Ovary (tissue), 9 donors: ENCODE results near the gene PCDHGA1. TPM values are rescaled to one million over a fixed set of nuclear protein-coding genes. Genes with fewer than 3 reads are reported as not detected.
"Not testable (repeated sequence)": the region's sequence is repeated elsewhere in the genome, so short reads cannot be mapped to it uniquely, and the experiment has no call there.

Source experiments
- DNase-seq, 5 donors: peaks; one replicate each; pipeline ENCODE4 v3.0.0-alpha.2; 2019 to 2020
- H3K27ac ChIP-seq, 2 donors: fragments of 200-600 bp; one replicate each; pipeline versions ENCODE4 v1.5.1 to v1.8.0; 2019 to 2022
- H3K27me3 ChIP-seq: fragments of 200-600 bp; one replicate; pipeline ENCODE4 v1.8.0; 2022
- H3K36me3 ChIP-seq: fragments of 200-600 bp; sonication (generic); one replicate; pipeline ENCODE4 v1.5.1; 2019
- H3K4me1 ChIP-seq: one replicate; pipeline ENCODE4 v1.8.1; 2013; ENCODE audit warnings: mild to moderate bottlenecking, moderate library complexity; ENCODE audit not compliant: insufficient read depth
- H3K4me3 ChIP-seq: fragments of 200-600 bp; sonication (generic); one replicate; pipeline ENCODE4 v1.5.1; 2017
- H3K9me3 ChIP-seq, 2 donors: fragments of 200-600 bp in 1 of 2; sonication (generic) in 1 of 2; one replicate each; pipeline versions ENCODE4 v1.5.1 to v1.8.1; 2013 to 2019; ENCODE audit warnings: mild to moderate bottlenecking in 1 of 2, moderate library complexity in 1 of 2
- EP300 ChIP-seq: sonication (generic); formaldehyde crosslinking; IDR thresholded peaks from one replicate; pipeline ENCODE4 v1.6.1; 2017; ENCODE audit warnings: antibody characterized with exemption
- POLR2A ChIP-seq: fragments of 450-650 bp; IDR thresholded peaks from one replicate; pipeline ENCODE4 v1.6.1; 2017; ENCODE audit warnings: antibody characterized with exemption, mild to moderate bottlenecking, moderate library complexity
- WGBS, 3 donors: extraction: QIAGEN DNeasy Blood & Tissue Kit in 1 of 3; methylation state at CpG; one replicate each; pipeline versions ENCODE4 v1.1.5 to v1.1.7; 2013 to 2017; 5-methylcytosine and 5-hydroxymethylcytosine counted together
- intact Hi-C, 4 donors: fragments of 100-400 bp; cut with DNase I; formaldehyde crosslinking; loops; one replicate each; pipeline versions ENCODE4 v1.11.0 to v1.15.1; 2022 to 2023
- polyA plus RNA-seq, 2 donors: library from polyadenylated mRNA; stranded (reverse); fragments of 200-250 nt in 1 of 2; fragments of 350-450 nt in 1 of 2; fragmentation: Illumina TruSeq in 1 of 2; extraction: RNeasy Lipid Tissue Mini Kit (QIAGEN cat#74804) in 1 of 2; gene quantifications; one replicate each; pipeline ENCODE4 v1.2.3, GENCODE V29; 2013 to 2014
- total RNA-seq, 7 donors: library from RNA; depleted of rRNA in 2 of 7; stranded (reverse); fragments of >200 nt in 2 of 7; fragmentation: NEBNext Ultra II Directional in 3 of 7; extraction: Animal tissue kit (Norgen Biotek cat#: 25700) in 3 of 7; gene quantifications; one replicate each; pipeline versions ENCODE4 v1.1.0 to v1.2.4, GENCODE V29; 2016 to 2023
- TF ChIP-seq, protein P1 (sequence below), 3 donors: fragments of 450-650 bp in 2 of 3; fragments of 200-600 bp in 1 of 3; IDR thresholded peaks; one replicate each; pipeline versions ENCODE4 v1.5.1 to v1.8.0; 2016 to 2022; ENCODE audit warnings: antibody characterized with exemption in 3 of 3, mild to moderate bottlenecking in 1 of 3
- donor health status: DM: no; HTN: no; CAD: no; lungs with moderate emphysema.
- donor health status: DM: no; HTN: no; CAD: no.
- donor health status: Bipolar disorder and iron deficiency.
- donor health status: DM: yes; HTN: yes; CAD: no.
- donor health status: DM: no; HTN: no; CAD: no.
- donor health status: DM: yes; HTN: yes; CAD: no.

The PCDHGA1 gene
- total and polyA plus RNA-seq, 9 donors: 0.29 to 2.8 (median 0.94) TPM

DNA sequence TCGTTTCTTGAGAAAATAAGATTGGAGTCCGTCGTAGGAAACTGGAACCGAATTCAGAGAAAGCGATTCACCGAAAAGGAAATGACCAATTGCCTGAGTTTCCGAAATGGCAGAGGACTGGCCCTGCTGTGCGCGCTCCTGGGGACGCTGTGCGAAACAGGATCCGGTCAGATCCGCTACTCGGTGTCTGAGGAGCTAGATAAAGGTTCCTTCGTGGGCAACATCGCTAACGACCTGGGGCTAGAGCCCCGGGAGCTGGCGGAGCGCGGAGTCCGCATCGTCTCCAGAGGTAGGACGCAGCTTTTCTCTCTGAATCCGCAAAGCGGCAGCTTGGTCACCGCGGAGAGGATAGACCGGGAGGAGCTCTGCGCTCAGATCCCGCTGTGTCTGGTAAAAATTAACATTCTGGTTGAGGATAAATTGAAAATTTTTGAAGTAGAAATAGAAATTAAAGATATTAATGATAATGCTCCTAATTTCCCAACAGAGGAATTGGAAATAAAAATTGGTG, 13.7 kb downstream of the PCDHGA1 start:
- H3K27me3 ChIP-seq: no peaks in the 10 kb centered on the region
- H3K9me3 ChIP-seq: peaks cover 14 to 45% of the 10 kb centered on the region in 2 donors
- no peak overlapping the region for H3K27ac ChIP-seq
- 17 to 27% (median 22%) methylated on average over 31 of the region's 31 CpGs for WGBS, 3 donors
- intact Hi-C loops: no loop called here
- H3K4me1 ChIP-seq: no peaks in the 10 kb centered on the region
- no peak for DNase-seq
- H3K36me3 ChIP-seq: no peaks in the 10 kb centered on the region
- TF ChIP-seq, protein P1, sequence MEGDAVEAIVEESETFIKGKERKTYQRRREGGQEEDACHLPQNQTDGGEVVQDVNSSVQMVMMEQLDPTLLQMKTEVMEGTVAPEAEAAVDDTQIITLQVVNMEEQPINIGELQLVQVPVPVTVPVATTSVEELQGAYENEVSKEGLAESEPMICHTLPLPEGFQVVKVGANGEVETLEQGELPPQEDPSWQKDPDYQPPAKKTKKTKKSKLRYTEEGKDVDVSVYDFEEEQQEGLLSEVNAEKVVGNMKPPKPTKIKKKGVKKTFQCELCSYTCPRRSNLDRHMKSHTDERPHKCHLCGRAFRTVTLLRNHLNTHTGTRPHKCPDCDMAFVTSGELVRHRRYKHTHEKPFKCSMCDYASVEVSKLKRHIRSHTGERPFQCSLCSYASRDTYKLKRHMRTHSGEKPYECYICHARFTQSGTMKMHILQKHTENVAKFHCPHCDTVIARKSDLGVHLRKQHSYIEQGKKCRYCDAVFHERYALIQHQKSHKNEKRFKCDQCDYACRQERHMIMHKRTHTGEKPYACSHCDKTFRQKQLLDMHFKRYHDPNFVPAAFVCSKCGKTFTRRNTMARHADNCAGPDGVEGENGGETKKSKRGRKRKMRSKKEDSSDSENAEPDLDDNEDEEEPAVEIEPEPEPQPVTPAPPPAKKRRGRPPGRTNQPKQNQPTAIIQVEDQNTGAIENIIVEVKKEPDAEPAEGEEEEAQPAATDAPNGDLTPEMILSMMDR (IDR thresholded peaks at IDR 0.05): no peak
- TF ChIP-seq POLR2A (no peak), EP300 (no peak)
- H3K4me3 ChIP-seq: peak overlapping the region; percentile 8

DNA sequence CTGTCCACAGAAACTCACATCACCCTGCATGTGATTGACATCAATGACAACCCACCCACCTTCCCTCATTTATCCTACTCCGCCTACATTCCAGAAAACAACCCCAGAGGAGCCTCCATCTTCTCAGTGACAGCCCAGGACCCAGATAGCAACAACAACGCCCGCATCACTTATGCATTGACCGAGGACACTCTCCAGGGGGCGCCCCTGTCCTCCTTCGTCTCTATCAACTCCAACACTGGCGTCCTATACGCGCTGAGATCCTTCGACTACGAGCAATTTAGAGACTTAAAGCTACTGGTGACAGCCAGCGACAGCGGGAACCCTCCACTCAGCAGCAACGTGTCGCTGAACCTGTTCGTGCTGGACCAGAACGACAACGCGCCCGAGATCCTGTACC, 15.0 kb downstream of the PCDHGA1 start:
- Histone ChIP-seq H3K9me3 (peaks cover 12 to 40% of the 10 kb centered on the region in 2 donors), H3K4me3 (no peak overlapping the region), H3K27me3 (no peaks in the 10 kb centered on the region), H3K4me1 (no peaks in the 10 kb centered on the region), H3K27ac (no peak overlapping the region), H3K36me3 (no peaks in the 10 kb centered on the region)
- intact Hi-C loops: no loop called here
- DNase-seq: no peak
- 25 to 50% (median 31%) methylated on average over 20 of the region's 20 CpGs for WGBS, 3 donors
- TF ChIP-seq POLR2A (no peak), EP300 (no peak)
- TF ChIP-seq, protein P1 (IDR thresholded peaks at IDR 0.05): no peak

DNA sequence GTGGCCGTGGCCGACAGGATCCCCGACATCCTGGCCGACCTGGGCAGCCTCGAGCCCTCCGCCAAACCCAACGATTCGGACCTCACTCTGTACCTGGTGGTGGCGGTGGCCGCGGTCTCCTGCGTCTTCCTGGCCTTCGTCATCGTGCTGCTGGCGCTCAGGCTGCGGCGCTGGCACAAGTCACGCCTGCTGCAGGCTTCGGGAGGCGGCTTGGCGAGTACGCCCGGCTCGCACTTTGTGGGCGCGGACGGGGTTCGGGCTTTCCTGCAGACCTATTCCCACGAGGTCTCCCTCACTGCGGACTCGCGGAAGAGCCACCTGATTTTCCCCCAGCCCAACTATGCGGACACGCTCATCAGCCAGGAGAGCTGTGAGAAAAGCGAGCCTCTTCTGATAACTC, 15.7 kb downstream of the PCDHGA1 start:
- H3K27me3 ChIP-seq, intact Hi-C loops, H3K4me1 ChIP-seq, H3K4me3 ChIP-seq, H3K36me3 ChIP-seq, DNase-seq, H3K27ac ChIP-seq: not testable (repeated sequence)
- WGBS, 3 donors: 40 to 64% (median 43%) methylated on average over 21 to 29 of the region's 35 CpGs
- peaks cover 12 to 40% of the 10 kb centered on the region in 2 donors for H3K9me3 ChIP-seq

DNA sequence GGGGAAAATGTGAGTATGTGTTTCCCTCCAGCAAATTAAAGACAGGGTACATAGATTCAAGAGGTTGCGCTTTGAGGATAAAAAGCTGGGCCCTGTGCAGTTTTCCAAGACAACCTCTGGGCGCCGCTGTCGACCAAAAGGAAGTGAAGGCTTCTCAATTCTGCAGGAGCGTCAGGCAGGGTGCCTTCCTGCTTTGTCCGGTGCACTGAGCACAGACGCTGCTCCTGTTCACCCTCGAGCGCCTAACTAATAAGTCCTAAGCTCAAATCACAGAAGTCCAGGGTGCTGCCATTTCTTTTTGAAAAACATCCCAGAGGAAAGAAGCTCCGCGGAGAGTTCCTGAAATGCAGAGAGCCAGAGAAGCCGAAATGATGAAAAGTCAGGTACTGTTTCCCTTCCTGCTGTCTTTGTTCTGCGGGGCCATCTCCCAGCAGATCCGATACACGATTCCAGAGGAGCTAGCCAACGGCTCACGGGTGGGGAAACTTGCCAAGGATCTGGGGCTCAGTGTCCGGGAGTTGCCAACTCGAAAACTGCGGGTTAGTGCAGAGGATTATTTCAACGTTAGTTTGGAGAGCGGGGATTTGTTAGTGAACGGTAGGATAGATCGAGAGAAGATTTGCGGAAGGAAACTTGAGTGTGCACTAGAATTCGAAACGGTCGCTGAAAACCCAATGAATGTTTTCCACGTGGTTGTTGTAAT, 19.8 kb downstream of the PCDHGA1 start, which contains the start of gene PCDHGB1:
TSS of gene PCDHGB1 (plus strand) at position 183 of the 703 bp plus-strand sequence. CDS start at position 345, 162 bp downstream.
- Histone ChIP-seq H3K9me3 (peaks cover 5 to 37% of the 10 kb centered on the region in 2 donors), H3K27ac (no peak within 1 kb of the TSS), H3K36me3 (no peaks in the 10 kb centered on the region), H3K4me3 (peak within 1 kb of the TSS; percentile 9), H3K27me3 (no peaks in the 10 kb centered on the region), H3K4me1 (no peaks in the 10 kb centered on the region)
- 19 to 27% (median 22%) methylated on average over 29 of the region's 29 CpGs for WGBS, 3 donors
- intact Hi-C loops: no loop called here
- DNase-seq: peak in 2 of 5 donors; percentile 42 to 49
- TF ChIP-seq, protein P1 (IDR thresholded peaks at IDR 0.05): no peak
- no peak for TF ChIP-seq EP300

DNA sequence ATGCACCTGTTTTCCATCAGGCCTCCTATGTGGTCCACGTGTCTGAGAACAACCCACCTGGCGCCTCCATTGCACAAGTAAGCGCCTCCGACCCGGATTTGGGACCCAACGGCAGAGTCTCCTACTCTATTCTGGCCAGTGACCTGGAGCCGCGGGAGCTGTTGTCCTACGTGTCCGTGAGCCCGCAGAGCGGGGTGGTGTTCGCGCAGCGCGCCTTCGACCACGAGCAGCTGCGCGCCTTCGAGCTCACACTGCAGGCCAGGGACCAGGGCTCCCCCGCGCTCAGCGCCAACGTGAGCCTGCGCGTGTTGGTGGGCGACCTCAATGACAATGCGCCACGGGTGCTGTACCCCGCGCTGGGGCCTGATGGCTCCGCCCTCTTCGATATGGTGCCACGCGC, 21.3 kb downstream of the PCDHGA1 start:
- TF ChIP-seq EP300: no peak
- TF ChIP-seq POLR2A: no peak
- TF ChIP-seq, protein P1 (IDR thresholded peaks at IDR 0.05): no peak
- H3K27me3 ChIP-seq: no peaks in the 10 kb centered on the region
- intact Hi-C loops: no loop called here
- peaks cover under 1 to 44% of the 10 kb centered on the region in 2 donors for H3K9me3 ChIP-seq
- no peaks in the 10 kb centered on the region for H3K4me1 ChIP-seq
- no peak for DNase-seq
- no peak overlapping the region for H3K4me3 ChIP-seq
- H3K27ac ChIP-seq: no peak overlapping the region
- WGBS, 3 donors: 29 to 41% (median 35%) methylated on average over 16 to 34 of the region's 36 CpGs
- no peaks in the 10 kb centered on the region for H3K36me3 ChIP-seq
